DND-41 (cell line): Measurements from ENCODE around the gene ANKS1B.

Experiments used
- EZH2 ChIP-seq: IDR thresholded peaks from 3 replicates; pipeline ENCODE4 v1.6.1; 2012; ENCODE audit warnings: borderline replicate concordance, low read depth, mild to moderate bottlenecking, moderate library complexity, low read length, inconsistent platforms; ENCODE audit not compliant: severe bottlenecking
- TF ChIP-seq, protein P1 (sequence below): IDR thresholded peaks from 2 replicates; pipeline ENCODE4 v1.5.1; 2012; ENCODE audit warnings: borderline replicate concordance, low read length, moderate library complexity, mild to moderate bottlenecking; ENCODE audit not compliant: poor library complexity, severe bottlenecking; ENCODE audit errors: extremely low read depth

DNA sequence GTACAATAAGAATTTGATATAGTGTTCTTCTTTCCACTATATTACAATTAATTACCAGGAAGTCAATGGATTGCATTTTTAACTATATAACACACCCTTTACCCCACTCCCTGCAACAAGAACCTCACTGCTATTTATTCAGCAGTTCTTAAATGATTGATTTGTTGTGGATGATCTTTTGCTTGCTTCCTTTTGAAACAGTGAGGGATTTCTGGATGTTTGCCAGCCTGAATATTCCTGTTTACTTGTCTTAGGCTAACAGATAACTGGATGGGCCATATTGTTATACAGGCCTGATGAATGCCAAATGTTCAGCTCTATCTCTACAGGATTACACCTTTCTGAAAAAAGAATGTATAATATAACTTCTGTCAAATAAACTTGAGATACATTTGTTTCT is 842.1 kb downstream of the ANKS1B start:
- TF ChIP-seq, protein P1, sequence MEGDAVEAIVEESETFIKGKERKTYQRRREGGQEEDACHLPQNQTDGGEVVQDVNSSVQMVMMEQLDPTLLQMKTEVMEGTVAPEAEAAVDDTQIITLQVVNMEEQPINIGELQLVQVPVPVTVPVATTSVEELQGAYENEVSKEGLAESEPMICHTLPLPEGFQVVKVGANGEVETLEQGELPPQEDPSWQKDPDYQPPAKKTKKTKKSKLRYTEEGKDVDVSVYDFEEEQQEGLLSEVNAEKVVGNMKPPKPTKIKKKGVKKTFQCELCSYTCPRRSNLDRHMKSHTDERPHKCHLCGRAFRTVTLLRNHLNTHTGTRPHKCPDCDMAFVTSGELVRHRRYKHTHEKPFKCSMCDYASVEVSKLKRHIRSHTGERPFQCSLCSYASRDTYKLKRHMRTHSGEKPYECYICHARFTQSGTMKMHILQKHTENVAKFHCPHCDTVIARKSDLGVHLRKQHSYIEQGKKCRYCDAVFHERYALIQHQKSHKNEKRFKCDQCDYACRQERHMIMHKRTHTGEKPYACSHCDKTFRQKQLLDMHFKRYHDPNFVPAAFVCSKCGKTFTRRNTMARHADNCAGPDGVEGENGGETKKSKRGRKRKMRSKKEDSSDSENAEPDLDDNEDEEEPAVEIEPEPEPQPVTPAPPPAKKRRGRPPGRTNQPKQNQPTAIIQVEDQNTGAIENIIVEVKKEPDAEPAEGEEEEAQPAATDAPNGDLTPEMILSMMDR, result no peak
- TF ChIP-seq EZH2, result no peak
